NCI-H1092 treated with DMSO at 0.1 percent for 48 hours (cell line): ENCODE results near the gene RDM1.
A peak's percentile ranks its signal among the peaks of the same experiment; 100 is the strongest.
"Not testable (repeated sequence)": the region's sequence is repeated elsewhere in the genome, so short reads cannot be mapped to it uniquely, and the experiment has no call there.

Experiments used
- DNase-seq: peaks from one replicate; lab custom pipeline; 2025; lab: John Stamatoyannopoulos, UW

Gene RDM1

DNA sequence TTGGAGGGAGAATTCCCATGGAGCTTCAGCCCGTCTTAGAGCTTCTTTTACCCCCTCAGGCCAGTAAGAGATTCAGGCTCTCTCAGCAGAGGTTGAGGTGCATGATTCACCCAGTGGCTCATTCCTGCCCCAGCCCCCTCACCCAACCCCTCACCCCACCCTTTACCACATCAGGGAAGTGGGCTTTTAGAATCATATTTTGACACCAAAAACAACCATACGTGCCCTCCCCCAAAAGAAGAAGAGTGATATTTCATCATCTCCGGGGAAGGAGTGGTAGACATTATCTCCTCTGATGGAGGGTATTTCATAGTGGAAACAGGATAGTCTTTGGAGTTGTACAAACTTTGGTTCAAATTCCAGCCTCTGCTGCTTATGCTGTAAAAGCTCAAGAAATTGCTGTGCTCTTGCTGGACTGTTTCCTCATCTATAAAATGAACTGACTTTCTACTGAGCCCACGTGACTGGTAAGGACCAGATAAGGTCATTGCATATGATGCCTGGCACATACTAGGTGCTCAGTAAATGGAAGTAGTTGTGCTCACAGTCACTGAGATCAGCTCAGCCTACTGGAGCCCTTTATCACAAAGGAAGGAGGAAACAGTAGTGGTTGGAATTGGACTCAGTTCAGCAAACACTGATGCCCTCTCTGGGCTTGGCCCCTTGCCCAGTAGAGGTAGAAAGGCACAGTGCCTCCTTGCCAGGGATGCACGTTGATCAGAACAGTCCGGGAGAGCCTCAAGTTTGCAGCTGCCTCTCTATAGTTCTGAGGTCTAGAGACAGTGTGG, 32.1 kb downstream of the RDM1 start:
- DNase-seq, result peak; percentile 71

GRCh38 chr17:35897772-35898171, 32.8 kb downstream of the RDM1 start:
- DNase-seq, result not testable (repeated sequence)

DNA sequence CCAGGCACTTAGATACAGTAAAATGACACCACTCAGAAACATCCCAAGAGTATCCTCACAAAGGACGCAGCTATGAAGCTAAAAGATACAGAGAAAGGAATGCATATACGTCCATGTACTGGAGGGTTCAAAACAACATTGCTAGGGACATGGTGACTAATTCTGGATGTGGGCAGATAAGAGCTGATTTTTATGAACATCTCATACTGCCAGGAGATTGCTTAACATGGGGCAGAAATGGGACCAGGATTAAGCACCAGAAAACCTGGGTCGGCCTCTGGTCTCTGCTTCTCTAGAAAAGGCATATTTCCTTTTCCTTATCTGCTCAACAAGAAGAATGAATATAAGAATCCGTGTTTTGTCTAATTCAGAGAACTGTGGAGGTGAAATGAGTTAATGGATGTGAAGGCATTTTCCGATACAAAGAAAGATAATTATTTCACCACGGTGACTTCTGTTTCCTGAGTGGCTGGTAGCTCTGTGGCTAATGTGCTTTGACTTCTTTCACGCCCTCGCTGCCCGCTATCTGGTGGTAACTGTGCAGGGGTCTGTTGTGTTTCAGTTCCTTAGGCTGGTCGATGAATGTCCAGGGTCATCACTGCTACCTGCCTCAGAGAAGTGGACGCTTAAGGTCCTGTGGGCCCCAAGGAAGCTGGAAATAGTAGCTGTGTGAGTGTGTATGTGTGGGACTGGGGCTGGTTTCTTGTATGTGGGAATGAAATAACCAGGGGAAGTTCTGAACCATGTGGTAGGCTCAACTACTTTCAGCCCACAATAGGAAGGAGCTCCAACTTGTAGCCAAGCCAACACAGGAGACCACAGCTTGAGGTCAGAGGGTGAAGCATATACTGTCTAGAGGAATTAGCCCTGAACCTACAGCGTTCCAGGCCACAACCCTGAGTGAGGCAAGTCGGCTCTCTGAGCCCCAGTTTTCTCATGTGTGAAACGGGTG, 34.7 kb downstream of the RDM1 start:
- DNase-seq, result no peak

- DNase-seq, result no peak
Observed at GRCh38 chr17:35894206-35894605, 36.4 kb downstream of the RDM1 start.

GRCh38 chr17:35893751-35894150, 36.8 kb downstream of the RDM1 start:
- DNase-seq, result no peak

GRCh38 chr17:35892091-35893035, 38.2 kb downstream of the RDM1 start:
- DNase-seq, result no peak

DNA sequence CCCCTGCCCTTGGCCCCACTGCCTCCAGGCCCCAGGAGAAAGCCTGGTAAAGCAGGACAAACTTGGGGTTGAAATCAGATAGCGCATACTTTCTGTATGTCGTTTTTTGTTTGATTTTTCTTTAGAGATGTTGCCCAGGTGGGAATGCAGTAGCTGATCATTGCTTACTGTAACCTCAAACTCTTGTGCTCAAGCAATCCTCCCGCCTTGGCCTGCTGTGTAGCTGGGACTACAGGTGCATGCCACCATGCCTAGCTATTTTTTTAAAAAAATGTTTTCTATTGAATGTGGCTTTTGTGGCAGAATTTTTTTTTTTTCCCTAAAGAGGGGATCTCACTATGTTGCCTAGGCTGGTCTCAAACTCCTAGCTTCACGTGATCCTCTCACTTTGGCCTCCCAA, 39.3 kb downstream of the RDM1 start:
- DNase-seq, result no peak

DNA sequence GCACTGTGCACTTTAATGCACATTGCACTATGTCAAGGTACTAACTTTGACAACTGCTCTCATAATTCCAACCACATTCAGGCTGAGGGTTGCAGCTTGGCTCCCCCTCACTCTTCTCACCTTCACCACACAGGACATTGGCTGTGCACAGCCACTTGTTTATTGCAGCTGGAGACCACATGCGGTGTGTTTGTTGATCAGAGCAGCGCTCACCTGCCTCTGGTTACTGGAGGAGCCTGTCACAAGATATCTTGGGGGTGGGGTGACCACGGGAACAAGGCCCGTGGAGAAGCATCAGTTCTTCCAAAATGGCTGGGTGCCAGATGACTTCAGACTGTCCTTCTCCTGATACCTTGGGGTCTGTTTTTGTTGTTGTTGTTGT, 39.8 kb downstream of the RDM1 start:
- DNase-seq, result no peak

- peak; percentile 36 for DNase-seq
Observed at GRCh38 chr17:35889818-35890773, 40.5 kb downstream of the RDM1 start.

- no peak for DNase-seq
Observed at GRCh38 chr17:35889241-35889640, 41.3 kb downstream of the RDM1 start.

- no peak for DNase-seq
Observed at GRCh38 chr17:35879773-35880654, 50.6 kb downstream of the RDM1 start, which contains the start of gene CCL5. Gene CCL5, minus strand, starts transcription at chr17:35880360.

GRCh38 chr17:35878361-35878760, 52.2 kb downstream of the RDM1 start:
- no peak for DNase-seq

GRCh38 chr17:35877345-35878029, 53.1 kb downstream of the RDM1 start:
- DNase-seq, result no peak

DNA sequence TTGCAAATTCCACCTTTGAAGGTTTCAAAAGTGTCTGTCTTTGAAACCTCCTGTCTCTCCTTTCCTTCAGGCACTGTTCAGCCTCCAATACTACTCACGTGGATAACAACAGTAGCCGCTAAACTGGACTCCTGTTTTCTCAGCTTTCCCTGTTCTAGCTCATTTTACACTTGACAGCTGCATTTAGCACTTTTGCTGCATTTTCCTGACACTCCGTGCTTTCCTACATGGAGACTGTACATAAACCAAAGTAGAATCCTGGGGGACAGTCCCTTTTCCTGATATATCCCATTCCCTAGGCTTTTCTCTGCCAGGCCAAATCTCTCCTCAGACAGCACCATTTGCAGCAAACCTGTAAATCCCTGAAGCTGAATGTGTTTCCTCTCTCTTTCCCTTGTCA, 54.0 kb downstream of the RDM1 start:
- DNase-seq, result no peak

- DNase-seq, result no peak
Observed at GRCh38 chr17:35875800-35876139, 54.8 kb downstream of the RDM1 start.

DNA sequence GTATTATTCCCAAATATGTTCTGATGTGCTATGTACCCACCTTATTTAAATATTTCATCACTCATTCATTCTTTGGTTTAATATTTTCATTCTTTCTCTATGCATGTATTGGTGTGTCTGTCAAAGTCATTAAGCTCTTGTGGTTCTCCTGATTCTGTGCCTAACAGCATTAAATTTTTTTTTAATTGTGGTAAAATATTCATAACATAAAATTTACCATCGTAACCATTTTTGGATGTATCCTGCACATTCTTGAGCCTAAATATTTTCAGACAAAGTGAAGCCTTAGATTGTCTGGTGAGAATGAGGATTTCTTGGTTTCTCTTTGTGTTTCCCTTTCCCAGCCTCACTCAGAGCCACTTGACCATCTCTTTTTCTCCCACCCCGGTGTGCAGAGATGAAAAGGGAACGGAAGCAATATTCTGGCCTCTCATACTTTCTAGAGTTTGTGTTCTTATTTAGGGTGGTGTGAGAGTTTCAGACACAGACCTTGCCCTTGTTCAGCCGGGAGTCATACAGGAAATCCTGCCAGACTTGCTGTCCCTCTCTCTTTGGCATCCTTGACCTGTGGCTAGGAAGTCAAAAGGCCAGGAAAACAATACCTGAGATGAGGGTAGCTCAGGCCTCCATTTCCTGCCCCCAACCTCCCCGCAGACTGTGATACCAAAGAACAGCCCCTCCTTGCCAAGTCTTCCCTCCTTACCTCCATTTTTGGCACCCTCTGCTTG, 55.3 kb downstream of the RDM1 start:
- no peak for DNase-seq

- DNase-seq, result no peak
Observed at GRCh38 chr17:35872196-35872980, 58.2 kb downstream of the RDM1 start.
